Stomach smooth muscle (tissue), 2 donors: Measurements from ENCODE around the gene CCNG1.

Experiments used
- H3K27ac ChIP-seq: one replicate; pipeline ENCODE4 v1.7.0; 2013; ENCODE audit warnings: mild to moderate bottlenecking, low read length, inconsistent platforms
- H3K27me3 ChIP-seq, 2 donors: one replicate each; pipeline ENCODE4 v1.7.0; 2013; ENCODE audit warnings: low read length in 2 of 2; ENCODE audit not compliant: insufficient read depth in 2 of 2, control insufficient read depth in 1 of 2
- H3K36me3 ChIP-seq, 2 donors: one replicate each; pipeline ENCODE4 v1.7.0; 2013; ENCODE audit warnings: low read length in 2 of 2; ENCODE audit not compliant: control insufficient read depth in 2 of 2, insufficient read depth in 2 of 2
- H3K4me1 ChIP-seq: one replicate; pipeline ENCODE4 v1.7.0; 2013; ENCODE audit warnings: low read length; ENCODE audit not compliant: control insufficient read depth, insufficient read depth
- H3K4me3 ChIP-seq, 2 donors: one replicate each; pipeline ENCODE4 v1.7.0; 2013; ENCODE audit warnings: low read length in 2 of 2
- H3K9ac ChIP-seq, 2 donors: one replicate each; pipeline ENCODE4 v1.7.0; 2013; ENCODE audit warnings: low read length in 2 of 2, mild to moderate bottlenecking in 1 of 2
- H3K9me3 ChIP-seq, 2 donors: one replicate each; pipeline ENCODE4 v1.7.0; 2013; ENCODE audit warnings: low read length in 2 of 2; ENCODE audit not compliant: control insufficient read depth in 2 of 2
- donor health status: healthy.
- donor health status: Pancreatic carcinoma.

The CCNG1 gene

DNA sequence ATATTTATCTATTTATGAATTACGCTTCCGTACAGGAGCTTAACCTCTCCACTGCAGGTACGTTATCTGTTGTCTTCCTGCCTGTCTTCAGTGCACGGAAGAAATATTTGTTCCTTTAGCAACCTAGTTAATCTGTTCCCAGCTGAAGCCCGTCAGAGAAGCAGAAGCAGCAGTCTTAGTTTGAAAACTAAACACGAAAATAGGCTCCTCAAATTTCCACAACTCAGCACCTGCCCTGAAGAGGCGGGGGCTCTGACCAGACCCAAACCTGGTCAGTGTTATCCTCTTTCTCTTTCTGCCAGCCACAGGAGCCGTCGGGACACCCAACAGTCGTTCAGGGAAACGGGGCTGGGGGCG, 22.0 kb downstream of the CCNG1 start:
- Histone ChIP-seq H3K27me3 (no peaks in the 10 kb centered on the region), H3K36me3 (no peaks in the 10 kb centered on the region), H3K9ac (peak overlapping the region; percentile 86 to 95), H3K4me1 (peaks cover 7% of the 10 kb centered on the region), H3K27ac (peak overlapping the region; percentile 86), H3K4me3 (peak overlapping the region; percentile 89 to 97), H3K9me3 (no peaks in the 10 kb centered on the region)

- H3K27ac ChIP-seq: peak within 1 kb of the TSS; percentile 86
- peak within 1 kb of the TSS; percentile 89 to 97 for H3K4me3 ChIP-seq
- peaks cover 7% of the 10 kb centered on the region for H3K4me1 ChIP-seq
- no peaks in the 10 kb centered on the region for H3K36me3 ChIP-seq
- H3K9me3 ChIP-seq: no peaks in the 10 kb centered on the region
- peak within 1 kb of the TSS; percentile 86 to 95 for H3K9ac ChIP-seq
- H3K27me3 ChIP-seq: no peaks in the 10 kb centered on the region
These were observed 22.6 kb downstream of the CCNG1 start, which contains the start of gene NUDCD2 for GRCh38 chr5:163459819-163460561. Gene NUDCD2 (minus strand): TSS chr5:163460102. CDS start chr5:163460050, 52 bp downstream.

DNA sequence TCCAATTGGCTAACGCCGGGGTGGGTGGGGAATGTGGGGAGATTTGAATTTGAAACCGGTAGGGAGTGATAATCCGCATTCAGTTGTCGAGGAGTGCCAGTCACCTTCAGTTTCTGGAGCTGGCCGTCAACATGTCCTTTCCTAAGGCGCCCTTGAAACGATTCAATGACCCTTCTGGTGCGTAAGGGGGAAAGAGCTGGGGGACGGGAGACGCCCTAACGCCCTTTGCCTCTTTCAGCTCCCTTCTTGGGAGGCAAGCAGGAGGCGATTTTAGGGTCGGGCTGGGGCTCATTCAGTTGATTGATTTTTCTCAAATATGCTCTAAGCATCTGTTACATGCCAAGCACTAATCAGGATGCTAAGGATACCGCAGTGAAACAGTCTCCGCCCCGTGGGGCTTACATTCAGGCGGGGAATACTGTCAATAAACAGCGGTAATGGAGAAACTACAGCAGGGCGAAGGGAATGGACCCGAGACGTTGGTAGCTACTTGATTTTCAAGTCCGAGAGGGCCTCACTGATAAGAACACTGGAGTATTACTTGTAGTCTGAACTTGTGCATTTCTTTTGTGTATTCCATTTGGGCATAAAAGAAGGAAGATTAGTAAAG, 23.3 kb downstream of the CCNG1 start, which contains the start of gene HMMR:
HMMR (plus strand) TSS at position 71 of the 610 bp plus-strand sequence; CDS start at position 132, 61 bp downstream.
- H3K36me3 ChIP-seq: no peaks in the 10 kb centered on the region

DNA sequence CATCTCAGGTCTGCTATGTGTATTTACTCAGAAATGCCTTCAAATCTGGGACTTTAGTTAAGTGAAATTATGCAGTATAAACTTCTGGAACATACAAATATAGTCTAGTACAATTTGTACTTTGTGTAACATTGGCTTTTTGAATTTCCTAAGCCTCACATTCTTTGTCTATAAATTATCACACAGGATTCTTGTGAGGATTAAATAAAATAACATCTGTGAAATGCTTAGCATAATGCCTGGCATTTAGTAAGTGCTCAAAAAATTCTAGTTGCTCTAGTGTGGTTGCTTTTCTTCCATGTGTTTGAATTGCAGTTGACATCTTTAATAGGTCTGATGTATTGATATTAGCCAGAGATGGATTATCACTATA, 25.7 kb downstream of the CCNG1 start:
- H3K27ac ChIP-seq: no peak overlapping the region

More for the DNA sequence above, 23.3 kb downstream of the CCNG1 start, which contains the start of gene HMMR:
- Histone ChIP-seq H3K27ac (peak within 1 kb of the TSS; percentile 86), H3K4me1 (peaks cover 7% of the 10 kb centered on the region), H3K4me3 (peak within 1 kb of the TSS; percentile 89 to 97), H3K9ac (peak within 1 kb of the TSS; percentile 86 to 95), H3K9me3 (no peaks in the 10 kb centered on the region), H3K27me3 (no peaks in the 10 kb centered on the region)

DNA sequence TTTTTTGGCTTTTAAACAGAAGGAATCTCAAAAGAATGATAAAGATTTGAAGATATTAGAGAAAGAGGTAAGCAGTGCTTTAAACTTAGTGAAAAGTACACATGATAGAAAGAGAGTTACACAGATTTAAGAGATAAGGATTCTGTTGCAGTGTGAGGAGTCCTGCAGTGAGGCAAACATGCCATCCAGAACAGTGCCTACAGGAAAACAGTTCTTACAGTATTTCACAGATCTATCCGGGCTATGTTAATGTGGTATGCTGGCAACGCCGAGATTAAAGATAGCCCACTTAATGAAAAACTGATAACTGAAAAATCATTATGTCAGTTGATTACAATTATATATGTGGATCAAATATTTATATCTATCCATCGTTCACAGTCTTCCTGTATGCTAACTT, 30.3 kb downstream of the CCNG1 start:
- no peaks in the 10 kb centered on the region for H3K9me3 ChIP-seq
- no peak overlapping the region for H3K27ac ChIP-seq
- no peaks in the 10 kb centered on the region for H3K36me3 ChIP-seq
- no peaks in the 10 kb centered on the region for H3K27me3 ChIP-seq
- H3K9ac ChIP-seq: no peak overlapping the region
- H3K4me1 ChIP-seq: no peaks in the 10 kb centered on the region
- H3K4me3 ChIP-seq: no peak overlapping the region

More for the DNA sequence above, 25.7 kb downstream of the CCNG1 start:
- no peaks in the 10 kb centered on the region for H3K9me3 ChIP-seq
- no peaks in the 10 kb centered on the region for H3K36me3 ChIP-seq
- peaks cover 7% of the 10 kb centered on the region for H3K4me1 ChIP-seq
- no peak overlapping the region for H3K4me3 ChIP-seq
- no peak overlapping the region for H3K9ac ChIP-seq
- H3K27me3 ChIP-seq: no peaks in the 10 kb centered on the region

GRCh38 chr5:163473635-163474243, 36.3 kb downstream of the CCNG1 start:
- Histone ChIP-seq H3K27ac (no peak overlapping the region), H3K9ac (no peak overlapping the region), H3K36me3 (no peaks in the 10 kb centered on the region), H3K9me3 (no peaks in the 10 kb centered on the region), H3K4me1 (no peaks in the 10 kb centered on the region), H3K4me3 (no peak overlapping the region), H3K27me3 (no peaks in the 10 kb centered on the region)

DNA sequence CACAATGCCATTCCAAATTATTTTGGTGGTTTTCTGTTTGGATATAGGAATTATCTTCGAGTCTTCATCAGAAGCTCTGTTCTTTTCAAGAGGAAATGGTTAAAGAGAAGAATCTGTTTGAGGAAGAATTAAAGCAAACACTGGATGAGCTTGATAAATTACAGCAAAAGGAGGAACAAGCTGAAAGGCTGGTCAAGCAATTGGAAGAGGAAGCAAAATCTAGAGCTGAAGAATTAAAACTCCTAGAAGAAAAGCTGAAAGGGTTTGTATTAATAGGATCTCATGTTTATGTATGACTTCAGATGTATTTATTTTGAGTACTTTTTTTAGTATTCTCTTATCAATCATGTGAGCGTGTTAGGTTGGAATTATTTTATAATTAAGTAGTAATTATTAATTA, 38.0 kb downstream of the CCNG1 start:
- H3K9me3 ChIP-seq: no peaks in the 10 kb centered on the region
- H3K4me3 ChIP-seq: no peak overlapping the region
- H3K9ac ChIP-seq: no peak overlapping the region
- H3K27ac ChIP-seq: no peak overlapping the region
- H3K36me3 ChIP-seq: no peaks in the 10 kb centered on the region
- no peaks in the 10 kb centered on the region for H3K4me1 ChIP-seq
- no peaks in the 10 kb centered on the region for H3K27me3 ChIP-seq

DNA sequence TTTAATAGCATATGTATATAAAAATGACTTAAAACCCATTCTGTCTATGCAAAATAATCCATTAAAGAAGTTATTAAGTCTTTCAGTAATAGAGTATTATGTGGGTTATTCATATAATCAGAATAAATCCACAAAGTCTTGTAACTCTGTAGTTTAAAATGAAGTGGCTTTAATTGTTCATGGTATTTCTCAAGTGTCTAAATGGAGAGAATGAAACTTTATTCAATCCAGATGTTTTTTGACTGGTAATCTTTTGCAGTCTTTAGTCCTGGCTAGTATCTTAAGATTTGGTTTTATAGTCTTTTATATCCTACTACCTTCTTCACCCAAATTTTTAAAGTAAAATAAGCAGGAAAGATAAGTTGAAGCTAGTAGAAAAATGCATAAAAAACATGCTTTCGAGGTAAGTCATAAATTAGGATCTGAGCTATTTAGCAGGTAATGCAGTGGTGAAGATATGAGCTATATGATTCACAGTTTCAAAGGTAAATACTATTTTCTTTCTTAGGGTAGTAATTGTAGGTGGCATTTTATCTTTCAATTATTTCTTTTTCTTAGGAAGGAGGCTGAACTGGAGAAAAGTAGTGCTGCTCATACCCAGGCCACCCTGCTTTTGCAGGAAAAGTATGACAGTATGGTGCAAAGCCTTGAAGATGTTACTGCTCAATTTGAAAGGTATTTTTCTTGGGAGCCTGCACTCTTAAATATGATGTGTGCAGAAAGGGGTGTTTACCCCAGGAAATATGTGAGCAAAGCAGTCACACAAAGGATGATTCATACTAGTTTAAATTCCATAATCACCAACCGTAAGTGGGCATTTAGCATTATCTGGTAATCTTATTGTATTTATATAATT, 41.0 kb downstream of the CCNG1 start:
- H3K4me1 ChIP-seq: no peaks in the 10 kb centered on the region
- no peak overlapping the region for H3K4me3 ChIP-seq
- H3K9me3 ChIP-seq: no peaks in the 10 kb centered on the region
- H3K9ac ChIP-seq: no peak overlapping the region
- H3K27ac ChIP-seq: no peak overlapping the region
- no peaks in the 10 kb centered on the region for H3K27me3 ChIP-seq
- H3K36me3 ChIP-seq: no peaks in the 10 kb centered on the region

DNA sequence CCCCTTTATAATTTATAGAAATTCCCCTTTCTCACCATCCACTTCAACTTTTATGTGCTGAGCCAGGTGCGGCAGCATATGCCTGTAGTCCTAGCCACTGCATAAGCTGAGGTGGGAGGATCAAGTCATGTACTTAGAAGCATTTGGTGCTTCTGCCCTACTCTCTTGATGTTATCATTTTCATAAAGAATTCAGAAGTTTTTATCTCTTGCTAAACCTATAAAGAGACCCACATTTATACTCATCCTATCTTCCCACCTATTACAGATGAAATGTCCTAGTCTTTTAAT, 41.5 kb downstream of the CCNG1 start:
- no peaks in the 10 kb centered on the region for H3K27me3 ChIP-seq
- H3K4me1 ChIP-seq: no peaks in the 10 kb centered on the region
- no peaks in the 10 kb centered on the region for H3K9me3 ChIP-seq
- H3K36me3 ChIP-seq: no peaks in the 10 kb centered on the region
- H3K9ac ChIP-seq: no peak overlapping the region
- no peak overlapping the region for H3K27ac ChIP-seq
- H3K4me3 ChIP-seq: no peak overlapping the region

- Histone ChIP-seq H3K4me3 (no peak overlapping the region), H3K36me3 (no peaks in the 10 kb centered on the region), H3K27me3 (no peaks in the 10 kb centered on the region), H3K9ac (no peak overlapping the region), H3K9me3 (no peaks in the 10 kb centered on the region), H3K27ac (no peak overlapping the region), H3K4me1 (no peaks in the 10 kb centered on the region)
These were observed 51.8 kb downstream of the CCNG1 start for GRCh38 chr5:163489055-163489744.
